ENCODE data around the gene PLA2G2F.

- TF ChIP-seq ZKSCAN1 (IDR thresholded peaks at IDR 0.05; ENCODE audit: low read depth, low read length) (no peak), FOXP4 (CRISPR knock-in tag; IDR thresholded peaks at IDR 0.05; ENCODE audit: borderline replicate concordance) (no peak), ZNF740 (CRISPR knock-in tag; IDR thresholded peaks at IDR 0.05) (no peak), ZNF740 (tag; IDR thresholded peaks at IDR 0.05) (no peak), ZNF76 (CRISPR knock-in tag; IDR thresholded peaks at IDR 0.05; ENCODE audit: borderline replicate concordance) (no peak), ZBTB43 (CRISPR knock-in tag; IDR thresholded peaks at IDR 0.05) (no peak), RREB1 (CRISPR knock-in tag; IDR thresholded peaks at IDR 0.05) (no peak), ARNT (IDR thresholded peaks at IDR 0.05) (no peak), KDM1A (IDR thresholded peaks at IDR 0.05) (no peak), ZNF785 (CRISPR knock-in tag; IDR thresholded peaks at IDR 0.05) (no peak)
These were observed 31.3 kb upstream of the PLA2G2F start for GRCh38 chr1:20107796-20108195.

Measured in K562 (cell line).